ENCODE data around the gene PCNX1.
A peak's percentile ranks its signal among the peaks of the same experiment; 100 is the strongest.
"Not testable (repeated sequence)": the region's sequence is repeated elsewhere in the genome, so short reads cannot be mapped to it uniquely, and the experiment has no call there.

PCNX1 gene

GRCh38 chr14:71012888-71013287, 105.6 kb downstream of the PCNX1 start:
- no peak for DNase-seq (ENCODE audit: low spot score in 2 of 2)
- Mint-ChIP-seq H3K36me3 (peaks cover 41% of the 10 kb centered on the region), H3K4me1 (no peaks in the 10 kb centered on the region), H3K27ac (no peak overlapping the region), H3K9me3 (no peaks in the 10 kb centered on the region), H3K27me3 (no peaks in the 10 kb centered on the region), H3K4me3 (no peak overlapping the region)
- ATAC-seq (ENCODE audit: low read depth), result no peak

- no peaks in the 10 kb centered on the region for H3K4me1 Mint-ChIP-seq
- DNase-seq (ENCODE audit: low spot score in 2 of 2), result no peak
Measured at GRCh38 chr14:71013551-71014192, 106.4 kb downstream of the PCNX1 start.

GRCh38 chr14:71019917-71020316, 112.7 kb downstream of the PCNX1 start:
- H3K4me1 Mint-ChIP-seq; DNase-seq (ENCODE audit: low spot score in 2 of 2); H3K27ac Mint-ChIP-seq; ATAC-seq (ENCODE audit: low read depth); H3K27me3 Mint-ChIP-seq; H3K9me3 Mint-ChIP-seq; H3K4me3 Mint-ChIP-seq: not testable (repeated sequence)
- H3K36me3 Mint-ChIP-seq, result peaks cover 52% of the 10 kb centered on the region

More at GRCh38 chr14:71013551-71014192, 106.4 kb downstream of the PCNX1 start:
- Mint-ChIP-seq H3K4me3 (no peak overlapping the region), H3K9me3 (no peaks in the 10 kb centered on the region), H3K27me3 (no peaks in the 10 kb centered on the region), H3K36me3 (peaks cover 41% of the 10 kb centered on the region), H3K27ac (no peak overlapping the region)
- no peak for ATAC-seq (ENCODE audit: low read depth)

- Mint-ChIP-seq H3K9me3 (peaks cover 2% of the 10 kb centered on the region), H3K27ac (no peak overlapping the region), H3K36me3 (peaks cover 43% of the 10 kb centered on the region), H3K27me3 (no peaks in the 10 kb centered on the region), H3K4me3 (no peak overlapping the region), H3K4me1 (peaks cover 4% of the 10 kb centered on the region)
- no peak for DNase-seq (ENCODE audit: low spot score in 2 of 2)
- ATAC-seq (ENCODE audit: low read depth), result no peak
Measured at GRCh38 chr14:71021347-71022011, 114.2 kb downstream of the PCNX1 start.

- no peak overlapping the region for H3K4me3 Mint-ChIP-seq
- H3K4me1 Mint-ChIP-seq, result peaks cover 4% of the 10 kb centered on the region
- H3K27ac Mint-ChIP-seq, result no peak overlapping the region
- peaks cover 2% of the 10 kb centered on the region for H3K9me3 Mint-ChIP-seq
- peaks cover 38% of the 10 kb centered on the region for H3K36me3 Mint-ChIP-seq
- H3K27me3 Mint-ChIP-seq, result no peaks in the 10 kb centered on the region
- ATAC-seq (ENCODE audit: low read depth) (no peak), DNase-seq (ENCODE audit: low spot score in 2 of 2) (no peak)
Measured at GRCh38 chr14:71022012-71022869, 115.0 kb downstream of the PCNX1 start.

GRCh38 chr14:71022939-71023338, 115.7 kb downstream of the PCNX1 start:
- Mint-ChIP-seq H3K27me3 (no peaks in the 10 kb centered on the region), H3K4me1 (peaks cover 4% of the 10 kb centered on the region), H3K27ac (no peak overlapping the region), H3K4me3 (no peak overlapping the region), H3K36me3 (peaks cover 37% of the 10 kb centered on the region), H3K9me3 (peaks cover 2% of the 10 kb centered on the region)
- ATAC-seq (ENCODE audit: low read depth) (no peak), DNase-seq (ENCODE audit: low spot score in 2 of 2) (no peak)

GRCh38 chr14:71029236-71029781, 122.0 kb downstream of the PCNX1 start:
- DNase-seq (ENCODE audit: low spot score in 2 of 2) (no peak), ATAC-seq (ENCODE audit: low read depth) (no peak)
- H3K9me3 Mint-ChIP-seq, result no peaks in the 10 kb centered on the region
- H3K27ac Mint-ChIP-seq, result no peak overlapping the region
- H3K27me3 Mint-ChIP-seq, result no peaks in the 10 kb centered on the region
- peaks cover 26% of the 10 kb centered on the region for H3K36me3 Mint-ChIP-seq
- no peak overlapping the region for H3K4me3 Mint-ChIP-seq
- H3K4me1 Mint-ChIP-seq, result no peaks in the 10 kb centered on the region

GRCh38 chr14:71031000-71031399, 123.7 kb downstream of the PCNX1 start:
- ATAC-seq (ENCODE audit: low read depth), result no peak
- Mint-ChIP-seq H3K4me3 (no peak overlapping the region), H3K9me3 (no peaks in the 10 kb centered on the region), H3K27ac (no peak overlapping the region), H3K4me1 (no peaks in the 10 kb centered on the region), H3K27me3 (no peaks in the 10 kb centered on the region), H3K36me3 (peaks cover 28% of the 10 kb centered on the region)
- no peak for DNase-seq (ENCODE audit: low spot score in 2 of 2)

GRCh38 chr14:71036433-71036832, 129.2 kb downstream of the PCNX1 start:
- H3K27ac Mint-ChIP-seq, result no peak overlapping the region
- H3K4me3 Mint-ChIP-seq, result no peak overlapping the region
- no peaks in the 10 kb centered on the region for H3K27me3 Mint-ChIP-seq
- H3K36me3 Mint-ChIP-seq, result peaks cover 49% of the 10 kb centered on the region
- no peaks in the 10 kb centered on the region for H3K4me1 Mint-ChIP-seq
- DNase-seq (ENCODE audit: low spot score in 2 of 2) (no peak), ATAC-seq (ENCODE audit: low read depth) (no peak)
- H3K9me3 Mint-ChIP-seq, result peaks cover 9% of the 10 kb centered on the region

- Mint-ChIP-seq H3K4me1 (peaks cover 6% of the 10 kb centered on the region), H3K4me3 (no peak overlapping the region), H3K9me3 (peaks cover 2% of the 10 kb centered on the region), H3K27ac (peak overlapping the region; percentile 15), H3K27me3 (no peaks in the 10 kb centered on the region), H3K36me3 (peaks cover 22% of the 10 kb centered on the region)
- ATAC-seq (ENCODE audit: low read depth) (no peak), DNase-seq (ENCODE audit: low spot score in 2 of 2) (no peak)
Measured at GRCh38 chr14:71048393-71048792, 141.1 kb downstream of the PCNX1 start.

GRCh38 chr14:71049435-71050133, 142.3 kb downstream of the PCNX1 start:
- DNase-seq (ENCODE audit: low spot score in 2 of 2) (no peak), ATAC-seq (ENCODE audit: low read depth) (no peak)
- H3K27me3 Mint-ChIP-seq, result no peaks in the 10 kb centered on the region
- no peak overlapping the region for H3K4me3 Mint-ChIP-seq
- H3K4me1 Mint-ChIP-seq, result peaks cover 3% of the 10 kb centered on the region
- H3K9me3 Mint-ChIP-seq, result no peaks in the 10 kb centered on the region
- peaks cover 13% of the 10 kb centered on the region for H3K36me3 Mint-ChIP-seq
- no peak overlapping the region for H3K27ac Mint-ChIP-seq

- H3K4me1 Mint-ChIP-seq, result peaks cover 2% of the 10 kb centered on the region
- DNase-seq (ENCODE audit: low spot score in 2 of 2) (no peak), ATAC-seq (ENCODE audit: low read depth) (no peak)
- H3K4me3 Mint-ChIP-seq, result no peak overlapping the region
- H3K36me3 Mint-ChIP-seq, result peaks cover 13% of the 10 kb centered on the region
- no peak overlapping the region for H3K27ac Mint-ChIP-seq
- no peaks in the 10 kb centered on the region for H3K9me3 Mint-ChIP-seq
- H3K27me3 Mint-ChIP-seq, result no peaks in the 10 kb centered on the region
Measured at GRCh38 chr14:71050227-71050823, 143.1 kb downstream of the PCNX1 start.

GRCh38 chr14:71054706-71055105, 147.4 kb downstream of the PCNX1 start:
- Mint-ChIP-seq H3K9me3 (no peaks in the 10 kb centered on the region), H3K4me1 (no peaks in the 10 kb centered on the region), H3K36me3 (peaks cover 18% of the 10 kb centered on the region), H3K4me3 (no peak overlapping the region), H3K27me3 (no peaks in the 10 kb centered on the region), H3K27ac (no peak overlapping the region)
- DNase-seq (ENCODE audit: low spot score in 2 of 2) (no peak), ATAC-seq (ENCODE audit: low read depth) (no peak)

All from memory B cell (primary cell).